ENCODE data around the gene NLGN4Y.

Gene NLGN4Y

GRCh38 chrY:14644157-14644952 is 120.0 kb downstream of the NLGN4Y start:
- no peak for DNase-seq

DNA sequence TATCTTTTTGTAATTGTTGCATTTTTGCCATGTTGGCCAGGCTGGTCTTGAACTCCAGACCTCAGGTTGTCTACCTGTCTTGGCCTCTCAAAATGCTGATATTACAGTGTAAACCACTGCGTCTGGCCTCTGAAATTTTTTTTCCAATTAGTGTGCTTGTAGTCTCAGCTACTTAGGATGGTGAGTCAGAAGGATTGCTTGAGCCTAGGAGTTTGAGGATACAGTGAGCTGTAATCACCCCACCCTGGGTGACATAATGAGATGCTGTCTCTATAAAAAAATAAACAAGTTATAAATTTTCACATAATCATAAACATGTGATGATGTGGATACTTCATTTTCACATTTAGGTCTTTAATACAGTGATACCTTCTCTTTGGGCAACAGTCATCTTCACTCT is 154.9 kb downstream of the NLGN4Y start:
- no peak for DNase-seq

- no peak for DNase-seq
Observed at GRCh38 chrY:14694543-14694942, 170.2 kb downstream of the NLGN4Y start.

DNA sequence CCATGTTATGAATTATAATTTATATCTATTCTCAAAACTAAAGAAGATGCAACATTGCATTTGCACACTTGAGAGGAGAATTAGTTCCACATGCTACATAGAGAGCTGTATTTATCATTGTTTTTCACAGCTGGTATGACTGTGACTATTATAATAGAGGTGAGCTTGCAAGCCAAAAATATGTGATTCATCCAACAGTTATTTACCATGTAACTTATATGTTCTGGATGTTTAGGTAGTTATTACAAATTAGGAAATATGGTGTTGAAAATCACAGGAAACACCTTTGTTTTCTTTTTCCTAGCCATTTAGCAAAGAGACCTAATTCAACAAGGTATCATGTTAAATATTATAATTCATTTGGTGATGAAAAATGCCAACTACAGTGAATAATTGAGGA is 183.8 kb downstream of the NLGN4Y start:
- no peak for DNase-seq

GRCh38 chrY:14741596-14741995 is 217.3 kb downstream of the NLGN4Y start:
- DNase-seq, result no peak

DNA sequence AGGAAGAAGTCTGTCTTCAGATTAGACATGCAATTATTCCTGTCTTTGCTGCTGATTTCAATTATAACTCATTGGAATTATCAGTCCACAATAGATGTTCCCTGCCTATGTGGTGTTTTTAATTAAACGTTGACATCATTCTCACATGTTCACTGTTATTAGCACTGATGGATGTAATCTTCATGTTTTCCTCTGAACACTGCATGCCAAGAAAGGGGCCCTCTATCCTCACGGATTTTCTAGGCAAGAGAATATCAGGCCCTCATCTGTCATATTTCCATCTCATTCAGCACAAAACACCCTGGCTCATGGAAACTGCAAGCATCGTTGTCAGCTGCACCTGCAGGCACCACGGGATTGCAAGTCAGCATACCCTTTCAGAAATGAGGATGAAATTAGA is 224.0 kb downstream of the NLGN4Y start:
- no peak for DNase-seq

DNA sequence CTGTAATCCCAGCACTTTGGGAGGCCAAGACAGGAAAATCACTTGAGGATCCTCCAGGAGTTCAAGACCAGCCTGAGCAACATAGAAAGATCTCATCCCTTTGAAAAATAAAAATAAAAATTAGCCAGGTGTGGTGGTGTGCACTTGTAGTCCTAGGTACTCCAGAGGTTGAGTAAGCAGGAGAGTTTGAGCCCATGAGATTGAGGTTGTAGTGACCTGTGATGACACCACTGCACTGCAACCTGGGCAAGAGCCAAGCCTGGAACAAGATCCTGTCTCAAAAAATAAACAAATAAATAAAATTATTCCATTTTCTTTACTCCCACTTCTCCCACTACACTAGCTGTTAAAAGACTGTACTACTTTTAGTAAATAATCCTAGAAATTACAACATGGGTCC is 231.2 kb downstream of the NLGN4Y start:
- DNase-seq, result no peak

GRCh38 chrY:14762903-14763302 is 238.6 kb downstream of the NLGN4Y start:
- DNase-seq, result no peak

DNA sequence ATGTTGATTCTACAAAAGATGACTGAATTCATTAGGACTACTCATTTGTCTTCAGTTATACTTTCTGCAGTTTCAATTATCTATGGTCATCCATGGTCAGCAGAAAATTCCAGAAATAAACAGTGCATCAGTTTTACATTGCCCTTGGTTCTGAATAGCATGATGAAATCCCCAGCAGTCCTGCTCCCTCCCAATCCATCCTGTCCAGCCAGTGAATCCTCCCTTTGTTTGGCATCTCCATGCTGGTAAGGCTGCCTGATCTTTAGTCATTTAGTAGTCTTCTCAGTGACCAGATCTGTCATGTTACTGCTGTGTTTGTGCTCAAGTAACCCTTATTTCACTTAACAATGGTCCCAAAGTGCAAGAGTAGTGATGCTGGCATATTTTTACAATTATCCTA is 239.3 kb downstream of the NLGN4Y start:
- no peak for DNase-seq

DNA sequence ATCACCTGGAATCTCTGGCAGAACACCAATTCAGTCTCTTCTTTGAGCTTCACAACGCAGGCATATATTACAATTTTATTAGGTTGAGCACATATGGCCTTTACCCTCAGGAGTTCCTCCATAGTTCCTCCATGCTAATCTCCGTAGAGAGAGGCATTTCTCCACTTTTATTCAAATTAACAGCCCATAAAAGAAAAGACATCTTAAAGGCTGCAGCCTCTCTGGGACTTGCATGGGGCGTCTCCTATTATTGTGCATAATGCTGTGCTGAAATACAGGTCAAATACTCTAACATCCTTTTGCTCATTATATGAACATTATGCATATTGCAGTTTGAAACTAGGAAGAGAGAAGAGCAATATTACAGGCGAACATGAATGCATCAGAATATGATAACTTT is 253.9 kb downstream of the NLGN4Y start:
- no peak for DNase-seq

DNA sequence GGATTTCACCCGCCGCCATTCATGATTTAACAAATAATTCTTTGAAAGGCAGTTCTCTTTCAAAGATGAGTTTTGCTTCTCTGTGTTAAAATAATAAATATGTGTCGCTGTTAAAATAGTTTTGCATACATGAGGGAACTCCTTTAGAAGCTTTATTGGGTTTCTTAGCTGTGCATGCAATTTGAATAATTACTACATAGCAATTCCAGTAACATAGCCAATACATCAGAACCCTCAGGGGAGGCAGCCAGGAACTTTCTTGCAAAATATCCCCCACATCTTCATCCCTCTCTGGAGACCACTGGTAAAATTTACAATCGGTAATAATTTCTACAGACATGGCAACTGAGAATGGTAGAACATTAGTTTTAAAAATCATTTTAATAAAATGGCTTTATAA is 268.8 kb downstream of the NLGN4Y start:
- no peak for DNase-seq

DNA sequence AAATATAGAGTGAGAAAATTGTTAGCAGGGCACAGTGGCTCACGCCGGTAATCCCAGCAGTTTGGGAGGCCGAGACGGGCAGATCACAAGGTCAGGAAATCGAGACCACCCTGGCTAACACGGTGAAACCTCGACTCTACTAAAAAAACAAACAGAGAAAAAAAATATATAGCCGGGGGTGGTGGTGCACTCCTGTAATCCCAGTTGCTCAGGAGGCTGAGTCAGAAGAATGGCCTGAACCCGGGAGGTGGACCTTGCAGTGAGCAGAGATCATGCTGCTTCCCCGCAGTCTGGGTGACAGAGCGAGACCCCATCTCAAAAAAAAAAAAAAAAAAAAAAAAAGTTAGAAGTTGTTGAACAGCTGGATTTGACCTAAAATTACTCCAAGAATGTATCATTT is 269.3 kb downstream of the NLGN4Y start:
- DNase-seq, result no peak

- no peak for DNase-seq
Observed at GRCh38 chrY:14798010-14798409, 273.7 kb downstream of the NLGN4Y start.

DNA sequence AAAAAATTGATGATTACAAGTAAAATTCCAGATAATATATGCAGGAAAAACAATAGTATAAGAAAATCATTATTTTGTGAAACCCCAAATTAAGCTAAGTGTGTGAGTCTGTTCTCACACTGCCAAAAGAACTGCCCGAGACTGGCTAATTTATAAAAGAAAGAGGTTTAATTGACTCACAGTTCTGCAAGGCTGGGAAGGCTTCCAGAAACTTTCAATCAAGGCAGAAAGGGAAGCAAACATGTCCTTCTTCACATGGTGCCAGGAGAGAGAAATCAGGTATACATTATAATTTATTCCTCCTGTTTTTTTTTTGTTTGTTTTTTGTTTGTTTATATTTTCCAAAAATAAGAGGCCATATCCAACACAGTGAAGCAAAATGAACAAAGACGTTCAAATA is 276.8 kb downstream of the NLGN4Y start:
- no peak for DNase-seq

- no peak for DNase-seq
Observed at GRCh38 chrY:14802125-14802524, 277.8 kb downstream of the NLGN4Y start.

DNA sequence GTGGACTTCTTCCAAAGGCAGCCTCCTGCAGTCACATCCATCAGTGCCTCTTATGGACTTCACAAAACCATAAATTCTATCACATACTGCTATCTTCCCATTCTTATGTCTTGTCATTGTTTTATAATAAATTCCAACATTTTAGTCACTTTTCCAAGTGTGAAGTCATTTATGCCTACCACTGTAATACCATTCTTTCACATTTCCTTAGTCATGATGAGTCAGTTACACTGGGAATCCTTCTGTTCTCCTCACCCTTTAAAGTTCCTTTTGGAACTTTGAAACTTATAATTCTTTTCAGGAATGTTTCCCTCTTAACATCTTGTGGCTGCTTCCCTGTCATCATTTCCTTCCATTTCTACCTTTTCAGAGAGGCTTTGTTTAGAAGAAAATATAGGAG is 279.7 kb downstream of the NLGN4Y start:
- no peak for DNase-seq

DNA sequence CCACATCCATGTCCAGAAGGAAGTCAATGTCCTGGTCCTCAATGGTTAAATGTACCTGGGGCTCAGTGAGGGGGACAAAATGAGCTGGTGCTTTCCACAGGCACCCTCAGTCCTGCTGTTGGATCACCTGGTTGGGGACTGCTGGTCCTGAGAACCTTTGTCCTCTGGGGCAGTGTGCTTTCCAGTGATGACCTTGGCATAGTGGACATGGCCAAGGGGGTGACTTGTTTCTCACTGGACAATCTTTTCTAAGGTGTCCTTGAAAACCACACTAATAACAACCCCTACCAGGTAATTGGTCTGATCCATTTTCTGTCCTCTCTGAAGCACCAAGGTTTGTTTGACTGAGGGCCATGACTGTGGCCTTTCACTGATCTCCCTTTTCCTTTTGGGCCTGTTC is 294.1 kb downstream of the NLGN4Y start:
- no peak for DNase-seq

DNA sequence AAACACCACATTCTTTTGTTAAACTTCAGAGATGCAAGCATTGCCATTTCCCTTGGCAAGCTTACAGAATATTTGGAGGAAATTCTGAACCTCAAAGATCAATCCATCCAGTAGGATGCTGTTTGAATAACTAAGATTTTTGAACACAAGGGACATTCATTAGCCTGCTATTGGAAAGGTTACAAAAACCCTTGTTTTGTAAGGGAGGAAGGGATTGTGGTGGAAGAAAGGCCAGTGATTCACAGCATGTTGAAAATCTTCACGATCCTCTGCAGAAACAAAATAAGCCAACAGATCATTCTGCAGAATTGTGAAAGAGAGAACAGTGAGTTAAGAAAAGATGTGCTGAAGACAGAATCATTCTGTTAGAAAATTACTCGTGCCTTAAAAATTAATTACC is 297.9 kb downstream of the NLGN4Y start:
- DNase-seq, result no peak

- DNase-seq, result no peak
Observed at GRCh38 chrY:14822906-14823305, 298.6 kb downstream of the NLGN4Y start.

GRCh38 chrY:14824583-14824982 is 300.3 kb downstream of the NLGN4Y start:
- no peak for DNase-seq

GRCh38 chrY:14825728-14826127 is 301.4 kb downstream of the NLGN4Y start:
- DNase-seq, result no peak

DNA sequence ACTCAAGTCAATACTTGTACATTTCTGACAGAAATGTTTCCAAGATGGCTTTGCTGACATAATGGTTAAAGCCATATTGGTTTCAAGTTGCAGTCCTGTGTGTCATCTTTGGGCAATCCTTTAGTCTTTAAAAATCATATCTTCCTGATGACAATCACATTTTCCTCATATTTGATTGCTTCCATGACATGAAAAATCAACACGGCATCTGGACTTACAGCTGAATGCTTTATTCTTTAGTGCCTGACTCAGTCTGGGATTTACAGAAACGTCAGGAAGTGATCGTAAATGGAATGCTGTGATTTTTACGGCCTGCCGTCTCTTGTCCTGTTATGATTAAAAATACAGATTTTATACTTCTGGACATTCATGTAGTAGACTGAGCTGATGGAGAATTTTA is 304.2 kb downstream of the NLGN4Y start:
- no peak for DNase-seq

DNA sequence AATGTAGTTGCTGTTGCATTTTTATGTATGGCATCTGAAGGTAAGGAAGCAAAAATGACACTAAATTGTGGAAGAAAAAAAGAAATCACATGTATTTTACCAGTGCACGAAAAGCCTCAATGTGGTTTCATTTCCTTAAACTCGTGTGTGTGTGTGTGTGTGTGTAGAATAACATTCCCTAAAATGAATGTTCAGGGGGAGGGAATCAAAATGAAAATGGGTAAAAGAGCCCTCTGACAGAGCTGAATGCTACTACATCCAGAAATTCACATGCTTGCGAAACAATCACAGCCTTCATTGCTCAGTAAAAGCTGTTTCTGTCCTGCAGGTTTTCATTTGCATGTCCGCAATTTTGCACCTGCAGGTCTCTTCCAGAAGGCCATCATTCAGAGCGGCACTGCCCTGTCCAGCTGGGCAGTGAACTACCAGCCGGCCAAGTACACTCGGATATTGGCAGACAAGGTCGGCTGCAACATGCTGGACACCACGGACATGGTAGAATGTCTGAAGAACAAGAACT is 305.1 kb downstream of the NLGN4Y start:
- no peak for DNase-seq

All from right kidney (tissue), 1 donor.